DOHH2 (cell line): ENCODE measurements around the gene RAB43.
"Not testable (repeated sequence)": the region's sequence is repeated elsewhere in the genome, so short reads cannot be mapped to it uniquely, and the experiment has no call there.

Source experiments
- H3F3A ChIP-seq: fragments of 200-600 bp; sonication (generic), shearing (Covaris generic); 2 replicates; pipeline ENCODE4 v1.6.0; 2016; ENCODE audit warnings: antibody characterized with exemption, mild to moderate bottlenecking; ENCODE audit not compliant: control insufficient read depth, insufficient read depth
- H3K27ac ChIP-seq: fragments of 200-600 bp; sonication (generic); 2 replicates; pipeline ENCODE4 v1.5.1; 2014; ENCODE audit warnings: low read depth, mild to moderate bottlenecking, low read length, moderate library complexity
- H3K27me3 ChIP-seq: fragments of 200-600 bp; sonication (generic); 2 replicates; pipeline ENCODE4 v1.6.1; 2014; ENCODE audit warnings: mild to moderate bottlenecking, low read length, mixed read lengths; ENCODE audit not compliant: control insufficient read depth
- H3K36me3 ChIP-seq: fragments of 200-600 bp; sonication (generic); 2 replicates; pipeline ENCODE4 v1.6.1; 2014; ENCODE audit warnings: mild to moderate bottlenecking, low read length, moderate library complexity, mixed read lengths; ENCODE audit not compliant: control insufficient read depth
- H3K4me1 ChIP-seq: fragments of 200-600 bp; sonication (generic); 2 replicates; pipeline ENCODE4 v1.6.1; 2014; ENCODE audit warnings: mild to moderate bottlenecking, low read length, mixed read lengths; ENCODE audit not compliant: control insufficient read depth
- H3K4me2 ChIP-seq: fragments of 200-600 bp; sonication (generic); 2 replicates; pipeline ENCODE4 v1.6.0; 2014; ENCODE audit warnings: mild to moderate bottlenecking, low read length, moderate library complexity
- H3K4me3 ChIP-seq: fragments of 200-600 bp; sonication (generic); 2 replicates; pipeline ENCODE4 v1.5.1; 2014; ENCODE audit warnings: mild to moderate bottlenecking, low read length, mixed read lengths
- H3K79me2 ChIP-seq: fragments of 200-600 bp; sonication (generic); 2 replicates; pipeline ENCODE4 v1.6.1; 2014; ENCODE audit warnings: mild to moderate bottlenecking, low read length, mixed read lengths; ENCODE audit not compliant: control insufficient read depth
- H3K9me2 ChIP-seq: fragments of 200-600 bp; sonication (generic); replicated peaks from 2 replicates; pipeline ENCODE4 v1.6.1; 2014; ENCODE audit warnings: mild to moderate bottlenecking, low read length, mixed read lengths; ENCODE audit not compliant: control insufficient read depth
- H3K9me3 ChIP-seq: fragments of 200-600 bp; sonication (generic); 2 replicates; pipeline ENCODE4 v1.6.1; 2014; ENCODE audit warnings: antibody characterized with exemption, low read length, mixed read lengths; ENCODE audit not compliant: control insufficient read depth, insufficient read depth
- H4K20me1 ChIP-seq: fragments of 200-600 bp; sonication (generic); 2 replicates; pipeline ENCODE4 v1.6.0; 2014; ENCODE audit warnings: low read depth, mild to moderate bottlenecking, antibody characterized with exemption, low read length, moderate library complexity; ENCODE audit not compliant: control insufficient read depth, insufficient read depth
- CTCF ChIP-seq: fragments of 200-600 bp; sonication (generic); IDR thresholded peaks from one replicate; pipeline ENCODE4 v1.5.1; 2014; ENCODE audit warnings: antibody characterized with exemption, mild to moderate bottlenecking, low read depth, low read length; ENCODE audit not compliant: poor library complexity, severe bottlenecking
- EZH2phosphoT487 ChIP-seq: fragments of 200-600 bp; sonication (generic); IDR thresholded peaks from 2 replicates; pipeline ENCODE4 v1.6.1; 2017; ENCODE audit warnings: borderline replicate concordance, mild to moderate bottlenecking, antibody characterized with exemption, low read length, moderate library complexity, mixed read lengths

Gene RAB43

GRCh38 chr3:129070086-129070885 lies 51.3 kb downstream of the RAB43 start:
- H3K79me2 ChIP-seq = no peaks in the 10 kb centered on the region
- peaks cover 3% of the 10 kb centered on the region; the same call in 1 of the 2 replicates for H3K27me3 ChIP-seq
- H4K20me1 ChIP-seq = no peaks in the 10 kb centered on the region
- H3K36me3 ChIP-seq = no peaks in the 10 kb centered on the region
- no peak overlapping the region for H3K27ac ChIP-seq
- H3K4me1 ChIP-seq = no peaks in the 10 kb centered on the region
- no peak for TF ChIP-seq CTCF
- TF ChIP-seq EZH2phosphoT487 = no peak
- H3K4me2 ChIP-seq = no peak overlapping the region
- no peaks in the 10 kb centered on the region for H3F3A ChIP-seq
- no peak overlapping the region for H3K4me3 ChIP-seq
- H3K9me3 ChIP-seq = peaks cover 4% of the 10 kb centered on the region; the same call in 1 of the 2 replicates
- no peaks in the 10 kb centered on the region for H3K9me2 ChIP-seq

- H3K9me2 ChIP-seq, H3K27ac ChIP-seq, H3K4me1 ChIP-seq, H3F3A ChIP-seq, H3K9me3 ChIP-seq, H3K4me2 ChIP-seq, H3K4me3 ChIP-seq, H3K36me3 ChIP-seq, H3K27me3 ChIP-seq, H3K79me2 ChIP-seq, H4K20me1 ChIP-seq: not testable (repeated sequence)
Measured at GRCh38 chr3:129069313-129070085, 52.1 kb downstream of the RAB43 start.

- Histone ChIP-seq H3K9me3 (peaks cover 4% of the 10 kb centered on the region; the same call in 1 of the 2 replicates), H3K27me3 (peaks cover 3% of the 10 kb centered on the region; the same call in 1 of the 2 replicates), H3K27ac (no peak overlapping the region), H3K9me2 (no peaks in the 10 kb centered on the region), H3K4me1 (no peaks in the 10 kb centered on the region), H4K20me1 (no peaks in the 10 kb centered on the region), H3K4me3 (no peak overlapping the region), H3K79me2 (no peaks in the 10 kb centered on the region), H3K4me2 (no peak overlapping the region), H3K36me3 (no peaks in the 10 kb centered on the region), H3F3A (no peaks in the 10 kb centered on the region)
- TF ChIP-seq CTCF (no peak), EZH2phosphoT487 (no peak)
Measured at GRCh38 chr3:129068291-129068886, 53.2 kb downstream of the RAB43 start.

GRCh38 chr3:129067719-129068118 lies 53.9 kb downstream of the RAB43 start:
- not testable (repeated sequence) for H3K36me3 ChIP-seq, H3K27me3 ChIP-seq, H3F3A ChIP-seq, H3K9me3 ChIP-seq, H3K4me3 ChIP-seq, H3K79me2 ChIP-seq, H4K20me1 ChIP-seq, H3K9me2 ChIP-seq, H3K4me2 ChIP-seq, H3K4me1 ChIP-seq, H3K27ac ChIP-seq
